Activated T-helper 1 cell treated with anti-CD3 and anti-CD28 coated beads, Interleukin-12 subunit alpha, Interleukin-12 subunit beta, Interleukin-2, Interleukin-4 antibody, amounts not matched to agents 30 ng/mL and 10 ng/mL and 1 ng/mL, durations not matched to agents 14 hours and 24 hours and 36 hours (primary cell): ENCODE data around the gene RANBP3. TPM values are rescaled to one million over a fixed set of nuclear protein-coding genes. Genes with fewer than 3 reads are reported as not detected.

Source experiments
- DNase-seq: peaks from one replicate; pipeline ENCODE4 v3.0.0; 2021; ENCODE audit warnings: low spot score
- H3K27ac Mint-ChIP-seq: one replicate; pipeline ENCODE4 v1.8.0; 2021; ENCODE audit warnings: mild to moderate bottlenecking, mixed read lengths
- H3K27me3 Mint-ChIP-seq: one replicate; pipeline ENCODE4 v1.8.0; 2022; ENCODE audit warnings: mild to moderate bottlenecking, moderate library complexity, mixed read lengths; ENCODE audit not compliant: insufficient read depth
- H3K36me3 Mint-ChIP-seq: one replicate; pipeline ENCODE4 v1.8.0; 2021; ENCODE audit warnings: low read depth, mixed read lengths
- H3K4me1 Mint-ChIP-seq: one replicate; pipeline ENCODE4 v1.8.0; 2021; ENCODE audit warnings: low read depth, mixed read lengths
- H3K4me3 Mint-ChIP-seq: one replicate; pipeline ENCODE4 v1.8.0; 2021; ENCODE audit warnings: mild to moderate bottlenecking, moderate library complexity, mixed read lengths
- H3K9me3 Mint-ChIP-seq: one replicate; pipeline ENCODE4 v1.8.0; 2021; ENCODE audit warnings: mixed read lengths
- intact Hi-C: fragments of 100-400 bp; cut with micrococcal nuclease; formaldehyde crosslinking; loops from one replicate; pipeline ENCODE4 v1.15.1; 2024
- total RNA-seq: library from RNA; stranded (reverse); gene quantifications from 2 replicates; pipeline ENCODE4 v1.2.3, GENCODE V29; 2022

The RANBP3 gene
- total RNA-seq, 1 donor from 2014 or later = 122 TPM

DNA sequence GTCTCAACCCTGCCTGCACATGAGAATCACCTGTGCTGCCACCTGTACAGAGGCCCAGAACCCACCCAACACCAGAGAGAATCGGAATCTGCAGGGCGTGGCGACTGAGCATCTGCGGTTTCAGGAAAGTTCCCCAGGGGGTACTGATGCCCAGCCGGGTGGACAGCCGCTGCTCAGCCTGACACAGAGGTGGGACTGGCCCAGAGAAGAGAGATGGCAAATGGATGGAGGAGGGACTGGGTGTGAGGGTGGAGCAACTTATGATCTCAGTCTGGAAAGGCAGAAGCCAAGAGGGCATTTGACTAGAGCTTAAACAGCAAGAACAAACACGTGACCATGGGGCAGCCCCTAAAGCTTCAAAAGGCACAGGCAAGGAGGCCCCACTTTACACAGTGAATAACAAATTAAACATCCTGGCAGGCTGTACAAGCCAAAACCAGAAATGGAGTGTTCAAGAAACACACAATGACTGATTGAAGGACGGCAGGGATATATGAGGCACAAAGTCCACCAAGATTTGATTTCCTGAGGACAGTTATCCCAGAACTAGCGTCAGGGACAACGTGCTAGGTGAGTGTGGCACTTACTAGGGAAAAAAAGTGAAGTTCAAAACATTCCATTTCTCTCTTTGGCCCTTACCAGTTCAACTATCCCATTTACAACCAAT, 3.1 kb downstream of the RANBP3 start:
- no peaks in the 10 kb centered on the region for H3K27me3 Mint-ChIP-seq
- peaks cover 71% of the 10 kb centered on the region for H3K4me1 Mint-ChIP-seq
- peak overlapping the region; percentile 79 for H3K27ac Mint-ChIP-seq
- H3K4me3 Mint-ChIP-seq = peak overlapping the region; percentile 98
- peaks cover 31% of the 10 kb centered on the region for H3K36me3 Mint-ChIP-seq
- intact Hi-C loops = loop anchor here (5.0 kb wide), 1 partner anchor 387 kb away; the partner anchor contains the start of gene CLPP
- H3K9me3 Mint-ChIP-seq = no peaks in the 10 kb centered on the region
- no peak for DNase-seq

DNA sequence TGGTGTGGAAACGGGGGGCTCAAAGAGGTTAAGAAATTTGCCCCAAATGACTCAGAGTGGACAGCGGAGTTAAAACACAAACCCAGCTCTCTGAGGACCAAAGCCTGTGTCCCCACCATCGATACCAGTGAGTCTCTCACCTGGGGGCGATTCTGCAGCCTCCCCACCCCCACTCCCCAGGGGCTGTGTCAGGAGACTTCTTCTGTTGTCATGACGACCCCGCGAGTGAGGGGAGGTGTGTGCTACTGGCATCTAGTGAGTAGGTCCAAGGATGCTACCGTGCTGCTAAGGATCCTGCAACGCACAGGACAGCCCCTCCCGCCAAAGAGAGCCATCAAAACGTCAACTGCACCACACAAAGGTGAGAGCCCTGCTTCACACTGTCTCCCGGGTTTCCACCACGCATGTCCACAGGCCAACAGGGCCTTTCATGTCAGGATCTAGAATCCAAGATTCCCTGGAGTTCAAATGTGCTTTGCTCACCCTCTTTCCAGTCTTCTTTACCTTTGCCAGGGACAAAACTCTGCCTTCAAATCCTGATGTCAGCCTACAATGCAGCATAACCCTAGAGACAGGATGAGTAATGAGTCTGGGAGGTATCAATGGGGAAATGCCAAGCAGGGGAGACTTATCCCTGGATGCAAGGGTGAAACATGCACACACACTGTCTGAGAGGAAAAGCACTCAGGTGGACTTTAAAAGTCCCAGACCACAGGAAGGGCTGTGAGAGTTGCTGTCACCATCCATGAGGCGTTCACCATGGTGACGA, 3.9 kb downstream of the RANBP3 start:
- peak overlapping the region; percentile 98 for H3K4me3 Mint-ChIP-seq
- H3K27ac Mint-ChIP-seq = peak overlapping the region; percentile 79
- H3K4me1 Mint-ChIP-seq = peaks cover 65% of the 10 kb centered on the region
- H3K36me3 Mint-ChIP-seq = peaks cover 31% of the 10 kb centered on the region
- no peaks in the 10 kb centered on the region for H3K9me3 Mint-ChIP-seq
- intact Hi-C loops = no loop called here
- no peak for DNase-seq
- no peaks in the 10 kb centered on the region for H3K27me3 Mint-ChIP-seq

- H3K9me3 Mint-ChIP-seq = no peaks in the 10 kb centered on the region
- H3K27ac Mint-ChIP-seq = no peak overlapping the region
- intact Hi-C loops = no loop called here
- H3K4me1 Mint-ChIP-seq = peaks cover 68% of the 10 kb centered on the region
- H3K27me3 Mint-ChIP-seq = no peaks in the 10 kb centered on the region
- DNase-seq = no peak
- no peak overlapping the region for H3K4me3 Mint-ChIP-seq
- H3K36me3 Mint-ChIP-seq = peaks cover 29% of the 10 kb centered on the region
Observed at GRCh38 chr19:5973376-5973775, 4.6 kb downstream of the RANBP3 start.

DNA sequence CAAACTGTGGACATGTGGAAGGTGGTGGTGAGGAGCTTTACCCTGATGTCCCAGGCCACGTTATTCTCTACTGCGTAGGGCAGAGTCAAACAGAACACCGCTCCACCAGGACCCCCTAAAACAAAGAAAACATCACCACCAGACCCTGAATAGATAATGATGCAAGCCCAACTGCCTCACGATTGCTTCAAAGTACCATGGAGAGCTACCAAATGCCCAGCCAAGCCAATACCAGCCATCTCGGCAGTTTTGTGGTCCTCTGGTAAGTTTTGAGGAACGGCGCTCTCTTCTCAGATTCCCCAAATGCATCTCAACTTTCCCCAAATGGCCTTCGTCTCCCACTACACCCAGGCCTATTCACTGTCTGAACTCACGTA, 5.6 kb downstream of the RANBP3 start:
- Mint-ChIP-seq H3K4me1 (peaks cover 73% of the 10 kb centered on the region), H3K9me3 (no peaks in the 10 kb centered on the region), H3K4me3 (peak overlapping the region; percentile 27), H3K36me3 (peaks cover 29% of the 10 kb centered on the region), H3K27me3 (no peaks in the 10 kb centered on the region), H3K27ac (no peak overlapping the region)
- intact Hi-C loops = no loop called here
- DNase-seq = no peak

DNA sequence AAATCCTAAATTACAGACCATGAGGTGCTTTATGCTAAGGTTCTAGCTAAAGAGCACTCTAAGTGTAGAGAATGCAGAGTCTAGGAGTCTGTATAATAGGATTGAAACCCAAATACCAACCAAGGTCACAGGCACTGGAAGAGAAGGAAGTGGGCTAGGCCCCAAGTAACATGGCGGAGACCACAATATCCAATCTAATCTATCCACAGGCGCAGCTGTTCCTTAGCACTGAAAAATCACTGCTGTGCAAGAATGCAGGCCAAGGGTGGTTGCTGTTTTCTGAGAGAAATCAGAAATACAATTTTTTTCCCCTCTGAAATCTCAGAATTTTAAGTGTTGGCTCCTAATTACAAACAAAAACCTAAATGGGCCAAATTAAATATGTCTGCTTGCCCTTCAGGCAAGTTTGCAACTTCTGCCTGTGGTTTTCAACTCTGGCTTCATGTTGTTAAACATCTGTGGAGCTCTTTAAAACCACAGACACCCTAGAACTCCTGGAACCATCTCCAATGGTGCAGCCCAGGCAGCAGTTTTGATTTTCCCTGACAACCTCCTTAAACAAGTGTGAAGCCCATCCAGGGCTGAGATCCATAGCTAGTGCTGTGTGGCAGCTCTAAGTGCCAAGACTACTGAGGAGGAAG, 6.1 kb downstream of the RANBP3 start:
- Mint-ChIP-seq H3K4me1 (peaks cover 72% of the 10 kb centered on the region), H3K27ac (no peak overlapping the region), H3K4me3 (no peak overlapping the region), H3K27me3 (no peaks in the 10 kb centered on the region), H3K9me3 (no peaks in the 10 kb centered on the region), H3K36me3 (peaks cover 26% of the 10 kb centered on the region)
- intact Hi-C loops = no loop called here
- no peak for DNase-seq

GRCh38 chr19:5969476-5969875, 8.5 kb downstream of the RANBP3 start:
- H3K4me1 Mint-ChIP-seq = peaks cover 73% of the 10 kb centered on the region
- intact Hi-C loops = loop anchor here (2.0 to 10.0 kb wide), 2 partner anchors 15 to 165 kb away; partner anchors contain the start of gene NRTN
- H3K27me3 Mint-ChIP-seq = no peaks in the 10 kb centered on the region
- no peak for DNase-seq
- peaks cover 12% of the 10 kb centered on the region for H3K36me3 Mint-ChIP-seq
- no peak overlapping the region for H3K4me3 Mint-ChIP-seq
- no peaks in the 10 kb centered on the region for H3K9me3 Mint-ChIP-seq
- no peak overlapping the region for H3K27ac Mint-ChIP-seq

DNA sequence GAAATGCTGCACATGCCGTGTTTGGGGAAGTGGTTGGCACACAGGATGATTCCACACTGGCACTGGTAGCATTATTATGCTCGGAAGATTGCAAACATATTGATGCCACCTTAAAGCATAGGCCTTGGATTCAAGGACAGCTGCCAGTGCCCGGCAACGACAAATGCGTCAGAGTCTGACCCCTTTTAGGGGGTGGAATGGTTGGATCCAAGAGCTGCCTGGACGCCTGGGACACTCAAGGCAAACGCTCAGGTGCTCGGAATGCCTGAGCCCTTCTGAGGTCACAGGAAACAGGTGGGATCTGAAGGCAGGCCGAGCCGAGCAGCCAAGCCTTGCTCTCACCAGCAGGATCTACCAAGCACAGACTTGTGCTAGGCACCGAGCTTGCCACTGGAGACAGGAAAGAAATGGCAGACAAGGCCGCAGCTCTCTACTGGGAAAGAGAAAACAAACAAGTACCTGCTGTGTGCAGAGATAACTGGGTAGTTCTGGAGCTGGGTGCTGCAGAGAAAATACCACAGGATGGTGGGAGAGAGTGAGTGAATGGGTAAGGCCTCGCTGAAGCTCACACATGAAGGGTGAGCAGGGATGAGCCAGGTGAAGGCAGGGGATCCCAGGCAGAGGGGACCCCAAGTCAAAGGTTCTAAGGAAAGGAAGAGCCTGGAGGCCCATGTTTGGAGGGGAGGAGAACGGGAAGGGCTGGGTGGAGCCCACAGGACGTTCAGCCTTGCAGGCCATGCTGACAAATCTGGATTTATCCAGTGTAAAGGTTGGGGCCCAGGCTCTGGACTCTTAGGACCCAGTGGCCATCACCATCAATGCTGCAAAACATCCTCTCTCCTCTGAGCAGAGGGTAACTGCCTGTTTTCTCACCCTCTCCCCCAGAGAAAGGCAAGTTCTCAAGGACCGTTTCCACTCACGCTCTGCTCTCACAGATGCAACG, 9.2 kb downstream of the RANBP3 start:
- Mint-ChIP-seq H3K9me3 (no peaks in the 10 kb centered on the region), H3K27ac (peak overlapping the region; percentile 41), H3K27me3 (no peaks in the 10 kb centered on the region), H3K4me1 (peaks cover 76% of the 10 kb centered on the region), H3K36me3 (peaks cover 10% of the 10 kb centered on the region), H3K4me3 (no peak overlapping the region)
- DNase-seq = no peak
- intact Hi-C loops = loop anchor here (1.0 to 10.0 kb wide), 4 partner anchors 10 to 164 kb away; partner anchors contain the start of genes NRTN and RANBP3

DNA sequence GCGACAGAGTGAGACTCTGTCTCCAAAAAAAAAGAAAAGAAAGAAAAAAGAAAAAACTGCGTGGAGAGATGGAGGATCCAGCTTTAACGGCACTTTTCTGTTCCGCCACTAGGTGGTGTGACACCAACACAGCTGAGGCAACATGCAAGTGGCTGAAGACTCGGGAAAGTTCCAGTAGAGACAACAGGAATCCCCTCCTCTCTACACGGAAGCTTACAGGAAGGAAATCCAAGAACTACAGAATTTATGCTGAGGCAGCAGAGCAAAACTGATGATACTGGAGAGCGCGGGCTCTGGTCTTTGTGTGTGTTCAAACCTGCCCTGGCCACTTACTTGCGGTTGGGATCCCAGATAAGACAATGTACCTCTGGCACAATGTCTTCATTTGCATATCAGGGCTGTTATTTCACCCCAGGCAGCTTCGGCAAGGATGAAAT, 9.9 kb downstream of the RANBP3 start:
- intact Hi-C loops = loop anchor here (1.0 to 10.0 kb wide), 4 partner anchors 10 to 163 kb away; partner anchors contain the start of genes NRTN and RANBP3
- Mint-ChIP-seq H3K9me3 (no peaks in the 10 kb centered on the region), H3K27me3 (no peaks in the 10 kb centered on the region), H3K36me3 (peaks cover 10% of the 10 kb centered on the region), H3K27ac (peak overlapping the region; percentile 54), H3K4me3 (no peak overlapping the region), H3K4me1 (peaks cover 81% of the 10 kb centered on the region)
- DNase-seq = peak; percentile 52

DNA sequence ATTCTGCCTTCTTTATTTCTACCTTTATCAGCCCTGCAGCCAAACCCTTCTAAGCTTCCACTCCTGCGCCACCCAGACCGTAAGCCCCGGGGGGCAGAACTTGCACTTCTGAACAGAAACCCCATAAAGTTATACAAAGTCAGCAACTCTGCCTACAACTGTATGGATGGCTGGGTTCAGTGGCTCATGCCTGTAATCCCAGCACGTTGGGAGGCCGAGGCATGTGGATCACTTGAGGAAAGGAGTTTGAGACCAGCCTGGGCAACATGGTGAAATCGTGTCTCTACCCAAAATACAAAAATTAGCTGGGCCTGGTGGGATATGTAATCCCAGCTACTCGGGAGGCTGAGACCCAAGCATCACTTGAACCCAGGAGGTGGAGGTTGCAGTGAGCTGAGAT, 10.4 kb downstream of the RANBP3 start:
- no peak overlapping the region for H3K4me3 Mint-ChIP-seq
- no peaks in the 10 kb centered on the region for H3K9me3 Mint-ChIP-seq
- DNase-seq = no peak
- no peaks in the 10 kb centered on the region for H3K27me3 Mint-ChIP-seq
- peaks cover 10% of the 10 kb centered on the region for H3K36me3 Mint-ChIP-seq
- intact Hi-C loops = loop anchor here (10.0 kb wide), 1 partner anchor 163 kb away; the partner anchor contains the start of gene NRTN
- H3K4me1 Mint-ChIP-seq = peaks cover 83% of the 10 kb centered on the region
- H3K27ac Mint-ChIP-seq = no peak overlapping the region

DNA sequence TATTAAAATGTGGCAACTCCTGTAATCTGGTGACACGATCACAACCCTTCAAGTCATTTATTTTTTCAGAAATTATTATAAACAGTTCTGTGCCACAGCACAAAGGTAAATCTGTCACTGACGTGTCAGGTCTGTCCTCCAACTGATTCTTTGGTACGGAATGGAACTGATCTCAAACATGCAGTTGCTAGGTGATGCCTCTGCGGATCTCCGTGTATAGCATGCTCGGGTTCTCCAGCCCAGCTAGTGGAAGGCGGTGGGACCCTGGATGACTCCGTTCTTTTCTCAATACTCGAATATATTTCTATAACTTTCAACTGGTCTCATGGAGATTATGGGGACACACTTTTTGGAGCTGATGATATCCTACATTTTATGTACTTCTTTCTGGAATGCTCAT, 11.0 kb downstream of the RANBP3 start:
- no peak overlapping the region for H3K27ac Mint-ChIP-seq
- DNase-seq = no peak
- H3K36me3 Mint-ChIP-seq = peaks cover 8% of the 10 kb centered on the region
- H3K4me1 Mint-ChIP-seq = peaks cover 83% of the 10 kb centered on the region
- H3K9me3 Mint-ChIP-seq = no peaks in the 10 kb centered on the region
- intact Hi-C loops = loop anchor here (10.0 kb wide), 1 partner anchor 162 kb away; the partner anchor contains the start of gene NRTN
- H3K27me3 Mint-ChIP-seq = no peaks in the 10 kb centered on the region
- no peak overlapping the region for H3K4me3 Mint-ChIP-seq

GRCh38 chr19:5966215-5966614, 11.7 kb downstream of the RANBP3 start:
- Mint-ChIP-seq H3K4me1 (peaks cover 81% of the 10 kb centered on the region), H3K36me3 (peaks cover 8% of the 10 kb centered on the region), H3K4me3 (no peak overlapping the region), H3K27ac (no peak overlapping the region), H3K27me3 (no peaks in the 10 kb centered on the region), H3K9me3 (no peaks in the 10 kb centered on the region)
- DNase-seq = no peak
- intact Hi-C loops = loop anchor here (10.0 kb wide), 1 partner anchor 161 kb away; the partner anchor contains the start of gene NRTN
